Adrenal gland (tissue), 5 donors: Measurements from ENCODE around the gene FAM180A.

Experiments
- POLR2A ChIP-seq, 2 donors: fragments of 450-650 bp; IDR thresholded peaks; one replicate each; pipeline ENCODE4 v1.6.1; 2017; ENCODE audit warnings: antibody characterized with exemption in 2 of 2, mild to moderate bottlenecking in 2 of 2, moderate library complexity in 1 of 2
- TF ChIP-seq, protein P1 (sequence below), 6 experiments: fragments of 450-650 bp in 4 of 6; fragments of 200-600 bp in 2 of 6; sonication (generic) in 1 of 6; IDR thresholded peaks; 1 replicate in 5 of 6; 2 replicates in 1 of 6; pipeline versions ENCODE4 v1.5.1 to v1.8.0; 2016 to 2021; ENCODE audit warnings: antibody characterized with exemption in 6 of 6, mild to moderate bottlenecking in 2 of 6, moderate library complexity in 1 of 6
- donor health status: DM: no; HTN: no; CAD: no.

DNA sequence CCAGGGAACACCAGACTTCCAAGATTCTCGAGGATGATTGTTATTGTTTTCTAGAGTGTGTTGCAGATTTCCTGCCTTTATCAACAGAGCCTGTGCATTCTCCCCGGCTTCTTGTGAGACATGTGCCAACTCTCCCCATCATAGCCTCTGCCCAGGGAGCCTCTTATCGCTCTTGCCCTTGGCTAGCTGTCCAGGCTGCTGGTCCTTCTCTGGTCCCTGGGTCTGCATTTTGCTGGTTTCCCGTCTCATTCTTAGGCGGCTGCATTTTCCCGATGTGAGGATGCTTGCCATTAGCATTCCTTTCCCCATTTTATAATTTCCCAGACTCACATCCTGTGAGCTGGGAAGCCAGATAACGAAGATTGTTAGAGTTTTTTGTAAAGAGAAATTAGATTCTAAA is 35.8 kb downstream of the FAM180A start:
- no peak for TF ChIP-seq POLR2A (IDR thresholded peaks at IDR 0.05)
- TF ChIP-seq, protein P1, sequence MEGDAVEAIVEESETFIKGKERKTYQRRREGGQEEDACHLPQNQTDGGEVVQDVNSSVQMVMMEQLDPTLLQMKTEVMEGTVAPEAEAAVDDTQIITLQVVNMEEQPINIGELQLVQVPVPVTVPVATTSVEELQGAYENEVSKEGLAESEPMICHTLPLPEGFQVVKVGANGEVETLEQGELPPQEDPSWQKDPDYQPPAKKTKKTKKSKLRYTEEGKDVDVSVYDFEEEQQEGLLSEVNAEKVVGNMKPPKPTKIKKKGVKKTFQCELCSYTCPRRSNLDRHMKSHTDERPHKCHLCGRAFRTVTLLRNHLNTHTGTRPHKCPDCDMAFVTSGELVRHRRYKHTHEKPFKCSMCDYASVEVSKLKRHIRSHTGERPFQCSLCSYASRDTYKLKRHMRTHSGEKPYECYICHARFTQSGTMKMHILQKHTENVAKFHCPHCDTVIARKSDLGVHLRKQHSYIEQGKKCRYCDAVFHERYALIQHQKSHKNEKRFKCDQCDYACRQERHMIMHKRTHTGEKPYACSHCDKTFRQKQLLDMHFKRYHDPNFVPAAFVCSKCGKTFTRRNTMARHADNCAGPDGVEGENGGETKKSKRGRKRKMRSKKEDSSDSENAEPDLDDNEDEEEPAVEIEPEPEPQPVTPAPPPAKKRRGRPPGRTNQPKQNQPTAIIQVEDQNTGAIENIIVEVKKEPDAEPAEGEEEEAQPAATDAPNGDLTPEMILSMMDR (IDR thresholded peaks at IDR 0.05), result no peak
